ENCODE measurements around the gene ARPC1A. TPM values are rescaled to one million over a fixed set of nuclear protein-coding genes. Genes with fewer than 3 reads are reported as not detected.

ARPC1A gene
- total and polyA plus RNA-seq, 2 of the 8 experiments (the other 6 are each of a cell fraction or from before 2014, with no cell fraction given), result 123 to 155 TPM

DNA sequence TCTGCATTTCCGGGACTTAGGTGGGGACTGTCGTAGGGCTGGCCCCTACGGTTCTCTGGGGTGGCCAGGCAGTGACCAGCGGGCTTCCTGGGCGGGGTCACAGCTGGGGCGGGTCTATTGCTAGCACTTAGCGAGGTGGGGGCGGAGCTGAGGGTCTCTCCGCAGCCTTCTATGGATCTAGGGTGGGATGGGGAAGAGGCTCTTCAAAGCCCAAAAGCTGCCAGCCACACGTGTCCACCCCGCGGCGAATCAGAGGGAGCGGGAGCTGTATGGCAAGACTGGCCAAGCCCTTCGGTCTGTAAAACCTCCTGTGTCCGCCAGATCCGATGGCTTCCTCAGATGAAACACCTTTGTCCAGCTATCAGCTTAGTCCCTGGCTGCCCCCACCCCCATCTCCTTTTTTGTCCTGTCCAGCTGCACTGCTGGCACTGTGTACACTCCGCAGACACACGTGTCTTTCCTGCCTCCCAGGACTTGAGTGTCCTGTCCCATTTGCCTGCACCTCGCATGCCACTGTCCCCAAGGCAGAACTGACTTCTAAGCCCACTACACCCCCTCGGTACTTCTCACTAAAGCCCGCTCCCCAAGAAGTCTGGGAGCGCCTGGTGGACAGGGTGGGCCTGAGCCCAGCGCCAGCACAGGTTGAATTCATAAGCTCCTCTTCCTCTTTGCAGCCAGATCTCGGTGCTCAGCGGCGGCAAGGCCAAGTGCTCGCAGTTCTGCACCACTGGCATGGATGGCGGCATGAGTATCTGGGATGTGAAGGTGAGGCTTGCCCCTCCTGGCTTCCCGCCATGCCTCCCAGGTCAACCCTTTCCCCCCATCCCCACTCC is 67.9 kb downstream of the ARPC1A start:
- Histone ChIP-seq H3K79me1 (ENCODE audit: low read depth, low read length) (no peaks in the 10 kb centered on the region), H3K4me3 (ENCODE audit: extremely low read depth in 1 of 4, insufficient read depth in 2 of 4, low read depth in 3 of 4, low read length in 4 of 4) (peak overlapping the region; percentile 31 to 70 (median 62)), H3K27ac (ENCODE audit: low read depth, low read length) (peak overlapping the region; percentile 78), H4K20me1 (replicated peaks in 1 of 2; ENCODE audit: control insufficient read depth in 1 of 2, insufficient read depth in 2 of 2, low read length in 2 of 2) (peaks cover 10 to 17% of the 10 kb centered on the region in 2 experiments), H3K79me2 (ENCODE audit: control insufficient read depth in 1 of 2, insufficient read depth in 2 of 2, low read length in 2 of 2) (no peaks in the 10 kb centered on the region), H2BK120ac (replicated peaks; ENCODE audit: low read depth, low read length) (no peak overlapping the region), H3K56ac (replicated peaks; ENCODE audit: insufficient read length, low read depth, low read length) (peak overlapping the region; percentile 62), H3K23ac (ENCODE audit: insufficient read length) (no peak overlapping the region), H3K4me1 (replicated peaks in 1 of 4; ENCODE audit: control insufficient read depth in 3 of 4, insufficient read depth in 4 of 4, low read length in 3 of 4) (peaks cover 2 to 12% (median 5%) of the 10 kb centered on the region in 4 experiments; a peak in 6 of 7 replicates), H2BK5ac (ENCODE audit: low read depth, low read length) (peak overlapping the region; percentile 90), H3K4me2 (ENCODE audit: insufficient read depth in 1 of 2, low read depth in 2 of 2, low read length in 2 of 2) (peak overlapping the region; percentile 55 to 84), H2AK5ac (ENCODE audit: low read depth, low read length) (no peak overlapping the region), H2BK12ac (ENCODE audit: low read depth, low read length) (0 out of 2 replicates have a peak overlapping the region, but pooled peaks have one; percentile 27), H3K9ac (replicated peaks in 1 of 4; ENCODE audit: extremely low read depth in 1 of 4, low read depth in 3 of 4, low read length in 3 of 4) (peak overlapping the region in 2 of 4 experiments; percentile 61 to 62; a peak in 4 of 7 replicates), H3K18ac (ENCODE audit: extremely low read depth, low read length) (peak overlapping the region; percentile 85), H3K4ac (replicated peaks; ENCODE audit: insufficient read length, low read depth, low read length) (peak overlapping the region; percentile 32), H3K14ac (ENCODE audit: insufficient read length) (no peak overlapping the region), H3K23me2 (ENCODE audit: low read depth, low read length) (peaks cover 4% of the 10 kb centered on the region; the same call in 1 of the 2 replicates), H2BK15ac (ENCODE audit: low read length) (no peak overlapping the region), H4K5ac (ENCODE audit: insufficient read length, low read depth, low read length) (peak overlapping the region; percentile 20), H4K91ac (replicated peaks; ENCODE audit: insufficient read length, low read length) (peak overlapping the region; percentile 83), H2AFZ (ENCODE audit: low read length) (peak overlapping the region; percentile 18; the same call in 1 of the 2 replicates), H3K27me3 (replicated peaks in 1 of 4; ENCODE audit: control insufficient read depth in 3 of 4, extremely low read depth in 1 of 4, insufficient read depth in 3 of 4, low read length in 3 of 4) (no peaks in the 10 kb centered on the region), H4K8ac (ENCODE audit: extremely low read depth, insufficient read depth, low read length) (peak overlapping the region; percentile 81), H3K36me3 (ENCODE audit: control insufficient read depth in 2 of 4, insufficient read depth in 4 of 4, low read length in 3 of 4) (peaks cover 12 to 59% (median 29%) of the 10 kb centered on the region in 4 experiments), H2BK20ac (ENCODE audit: low read length) (no peak overlapping the region), H3K9me3 (ENCODE audit: insufficient read depth in 2 of 2, low read depth in 1 of 2, low read length in 1 of 2) (no peaks in the 10 kb centered on the region)
- FAIRE-seq (no peak), DNase-seq (ENCODE audit: low read depth in 1 of 2, low spot score in 2 of 2) (peak; percentile 73 to 93)
- POLR2A ChIA-PET (ENCODE audit: partially characterized antibody), result interaction anchor here (0.8 to 7.9 kb wide), 19 partner anchors 11 to 223 kb away, joined by 3 to 150 read pairs (median 3); partner anchors contain the start of genes ARPC1B, BUD31, CPSF4 and PDAP1
- 45% methylated on average over 28 of the region's 30 CpGs; no CpG with 5 or more reads in 1 of the 2 experiments for WGBS, 2 experiments (ENCODE audit: extremely low coverage in 1 of 2, insufficient coverage in 1 of 2, insufficient read length in 1 of 2, insufficient replicate concordance in 2 of 2, low coverage in 1 of 2, low lambda C conversion rate in 2 of 2, missing lambda C conversion rate in 1 of 2)
- CTCF ChIA-PET (ENCODE audit: partially characterized antibody), result interaction anchor here (0.6 to 7.1 kb wide), 11 partner anchors 14 to 88 kb away, joined by 3 to 40 read pairs (median 5); partner anchors contain the start of gene BUD31
- TF ChIP-seq, protein P1, sequence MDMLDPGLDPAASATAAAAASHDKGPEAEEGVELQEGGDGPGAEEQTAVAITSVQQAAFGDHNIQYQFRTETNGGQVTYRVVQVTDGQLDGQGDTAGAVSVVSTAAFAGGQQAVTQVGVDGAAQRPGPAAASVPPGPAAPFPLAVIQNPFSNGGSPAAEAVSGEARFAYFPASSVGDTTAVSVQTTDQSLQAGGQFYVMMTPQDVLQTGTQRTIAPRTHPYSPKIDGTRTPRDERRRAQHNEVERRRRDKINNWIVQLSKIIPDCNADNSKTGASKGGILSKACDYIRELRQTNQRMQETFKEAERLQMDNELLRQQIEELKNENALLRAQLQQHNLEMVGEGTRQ (IDR thresholded peaks at IDR 0.05; ENCODE audit: low read length), result peak; percentile 79
- TF ChIP-seq POLR2A (IDR thresholded peaks at IDR 0.05; ENCODE audit: control extremely low read depth in 1 of 2, low read depth in 2 of 2, low read length in 2 of 2) (peak; percentile 64 to 82; a peak in 2 of 3 replicates), CEBPB (IDR thresholded peaks at IDR 0.05; ENCODE audit: low read depth, low read length) (no peak), POLR2AphosphoS5 (IDR thresholded peaks at IDR 0.05; ENCODE audit: low read depth, low read length) (peak; percentile 43), CREB1 (IDR thresholded peaks at IDR 0.05) (no peak), CHD1 (IDR thresholded peaks at IDR 0.05; ENCODE audit: low read depth, low read length) (no peak), SP1 (IDR thresholded peaks at IDR 0.05; ENCODE audit: low read depth, low read length) (0 out of 2 replicates have a peak, but pooled peaks have one; percentile 6), HDAC2 (IDR thresholded peaks at IDR 0.05; ENCODE audit: borderline replicate concordance in 1 of 2, low read depth in 2 of 2, low read length in 2 of 2) (no peak), TBP (IDR thresholded peaks at IDR 0.05; ENCODE audit: low read depth, low read length) (no peak), ZNF274 (IDR thresholded peaks at IDR 0.05; ENCODE audit: borderline replicate concordance, extremely low read depth, low read length) (no peak), SRF (IDR thresholded peaks at IDR 0.05; ENCODE audit: low read depth, low read length) (no peak)
